Tibial nerve (tissue), 4 donors: ENCODE results near the gene SLC37A1. TPM values are rescaled to one million over a fixed set of nuclear protein-coding genes. Genes with fewer than 3 reads are reported as not detected.

Source experiments
- DNase-seq, 2 donors: peaks; one replicate each; pipeline ENCODE4 v3.0.0-alpha.2; 2019; ENCODE audit warnings: low spot score in 2 of 2
- H3K27ac ChIP-seq, 4 donors: fragments of 200-600 bp; sonication (generic) in 3 of 4; one replicate each; pipeline ENCODE4 v1.5.1; 2017 to 2019; ENCODE audit warnings: mild to moderate bottlenecking in 1 of 4
- H3K27me3 ChIP-seq, 2 donors: fragments of 200-600 bp; sonication (generic) in 1 of 2; one replicate each; pipeline versions ENCODE4 v1.5.1 to v1.6.0; 2017 to 2019
- H3K36me3 ChIP-seq, 3 donors: fragments of 200-600 bp; sonication (generic); one replicate each; pipeline ENCODE4 v1.5.1; 2018 to 2019
- H3K4me1 ChIP-seq, 4 donors: fragments of 200-600 bp; sonication (generic) in 3 of 4; one replicate each; pipeline ENCODE4 v1.5.1; 2017 to 2019
- H3K4me3 ChIP-seq, 4 donors: fragments of 200-600 bp; sonication (generic) in 3 of 4; one replicate each; pipeline ENCODE4 v1.5.1; 2017 to 2019; ENCODE audit warnings: mild to moderate bottlenecking in 1 of 4, moderate library complexity in 1 of 4
- H3K9me3 ChIP-seq, 4 donors: fragments of 200-600 bp; sonication (generic) in 3 of 4; one replicate each; pipeline ENCODE4 v1.5.1; 2017 to 2019
- EP300 ChIP-seq, 2 donors: sonication (generic); formaldehyde crosslinking; IDR thresholded peaks; one replicate each; pipeline ENCODE4 v1.6.1; 2017; ENCODE audit warnings: antibody characterized with exemption in 2 of 2, mild to moderate bottlenecking in 1 of 2
- POLR2A ChIP-seq, 2 donors: fragments of 450-650 bp; IDR thresholded peaks; one replicate each; pipeline ENCODE4 v1.6.1; 2017; ENCODE audit warnings: antibody characterized with exemption in 2 of 2, mild to moderate bottlenecking in 2 of 2, moderate library complexity in 2 of 2
- WGBS, 2 donors: methylation state at CpG; one replicate each; pipeline ENCODE4 v1.1.5; 2018; 5-methylcytosine and 5-hydroxymethylcytosine counted together
- total RNA-seq, 4 donors: library from RNA; depleted of rRNA; stranded (reverse); fragments of >200 nt; gene quantifications; one replicate each; pipeline ENCODE4 v1.1.0, GENCODE V29; 2016
- TF ChIP-seq, protein P1 (sequence below), 5 experiments: fragments of 200-600 bp in 3 of 5; fragments of 450-650 bp in 2 of 5; sonication (generic) in 3 of 5; IDR thresholded peaks; one replicate each; pipeline ENCODE4 v1.5.1; 2016 to 2019; ENCODE audit warnings: antibody characterized with exemption in 5 of 5, mild to moderate bottlenecking in 3 of 5, moderate library complexity in 2 of 5

Gene SLC37A1
- total RNA-seq, 4 donors from 2014 or later: 4.4 to 6.7 (median 5.0) TPM

DNA sequence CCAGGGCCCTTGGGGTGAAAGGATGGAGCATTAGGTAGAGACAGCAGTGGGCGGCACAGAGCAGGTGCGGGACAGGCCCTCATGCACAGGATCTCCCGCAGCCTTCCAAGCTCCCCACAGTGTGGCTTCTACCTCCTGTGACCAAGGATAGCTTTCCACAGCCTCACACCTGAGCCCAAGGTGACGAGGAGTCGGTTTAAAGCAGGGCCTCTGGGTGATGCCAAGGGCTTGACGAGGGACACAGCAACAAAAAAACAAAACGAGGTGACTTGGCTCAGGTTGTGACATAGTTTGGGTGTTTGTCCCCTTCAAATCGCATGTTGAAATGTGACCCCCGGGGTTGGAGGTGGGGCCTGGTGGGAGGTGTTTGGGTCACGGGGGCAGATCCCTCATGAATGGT is 32.9 kb upstream of the SLC37A1 start:
- Histone ChIP-seq H3K4me3 (no peak overlapping the region), H3K9me3 (no peaks in the 10 kb centered on the region), H3K4me1 (no peaks in the 10 kb centered on the region), H3K36me3 (no peaks in the 10 kb centered on the region), H3K27ac (no peak overlapping the region), H3K27me3 (no peaks in the 10 kb centered on the region)
- WGBS, 2 donors: 89 to 91% methylated on average over 10 of the region's 10 CpGs
- TF ChIP-seq EP300 (IDR thresholded peaks at IDR 0.05) (no peak), POLR2A (IDR thresholded peaks at IDR 0.05) (no peak)
- TF ChIP-seq, protein P1, sequence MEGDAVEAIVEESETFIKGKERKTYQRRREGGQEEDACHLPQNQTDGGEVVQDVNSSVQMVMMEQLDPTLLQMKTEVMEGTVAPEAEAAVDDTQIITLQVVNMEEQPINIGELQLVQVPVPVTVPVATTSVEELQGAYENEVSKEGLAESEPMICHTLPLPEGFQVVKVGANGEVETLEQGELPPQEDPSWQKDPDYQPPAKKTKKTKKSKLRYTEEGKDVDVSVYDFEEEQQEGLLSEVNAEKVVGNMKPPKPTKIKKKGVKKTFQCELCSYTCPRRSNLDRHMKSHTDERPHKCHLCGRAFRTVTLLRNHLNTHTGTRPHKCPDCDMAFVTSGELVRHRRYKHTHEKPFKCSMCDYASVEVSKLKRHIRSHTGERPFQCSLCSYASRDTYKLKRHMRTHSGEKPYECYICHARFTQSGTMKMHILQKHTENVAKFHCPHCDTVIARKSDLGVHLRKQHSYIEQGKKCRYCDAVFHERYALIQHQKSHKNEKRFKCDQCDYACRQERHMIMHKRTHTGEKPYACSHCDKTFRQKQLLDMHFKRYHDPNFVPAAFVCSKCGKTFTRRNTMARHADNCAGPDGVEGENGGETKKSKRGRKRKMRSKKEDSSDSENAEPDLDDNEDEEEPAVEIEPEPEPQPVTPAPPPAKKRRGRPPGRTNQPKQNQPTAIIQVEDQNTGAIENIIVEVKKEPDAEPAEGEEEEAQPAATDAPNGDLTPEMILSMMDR (IDR thresholded peaks at IDR 0.05): no peak
- DNase-seq: no peak

DNA sequence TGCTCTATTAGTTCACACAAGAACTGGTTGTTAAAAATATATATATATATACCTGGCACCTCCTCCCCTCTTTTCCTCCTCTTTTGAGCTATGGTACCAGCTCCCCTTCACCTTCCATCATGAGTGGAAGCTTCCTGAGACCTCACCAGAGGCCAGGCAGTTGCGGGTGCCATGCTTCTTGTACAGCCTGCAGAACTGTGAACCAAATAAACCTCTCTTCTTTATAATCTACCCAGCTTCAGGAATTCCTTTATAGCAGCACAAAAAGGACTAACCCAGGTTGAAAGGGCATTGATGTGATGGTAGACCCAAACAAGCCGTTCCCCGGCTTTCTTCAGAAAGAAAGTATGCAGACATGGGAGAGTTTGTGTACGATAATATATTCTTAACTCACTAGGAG is 32.5 kb upstream of the SLC37A1 start:
- TF ChIP-seq POLR2A (IDR thresholded peaks at IDR 0.05): no peak
- no peak for TF ChIP-seq EP300 (IDR thresholded peaks at IDR 0.05)
- TF ChIP-seq, protein P1 (IDR thresholded peaks at IDR 0.05): no peak
- H3K9me3 ChIP-seq: no peaks in the 10 kb centered on the region
- 92 to 93% methylated on average over 4 of the region's 4 CpGs for WGBS, 2 donors
- no peaks in the 10 kb centered on the region for H3K36me3 ChIP-seq
- no peak overlapping the region for H3K27ac ChIP-seq
- H3K27me3 ChIP-seq: no peaks in the 10 kb centered on the region
- no peak overlapping the region for H3K4me3 ChIP-seq
- no peaks in the 10 kb centered on the region for H3K4me1 ChIP-seq
- DNase-seq: no peak

DNA sequence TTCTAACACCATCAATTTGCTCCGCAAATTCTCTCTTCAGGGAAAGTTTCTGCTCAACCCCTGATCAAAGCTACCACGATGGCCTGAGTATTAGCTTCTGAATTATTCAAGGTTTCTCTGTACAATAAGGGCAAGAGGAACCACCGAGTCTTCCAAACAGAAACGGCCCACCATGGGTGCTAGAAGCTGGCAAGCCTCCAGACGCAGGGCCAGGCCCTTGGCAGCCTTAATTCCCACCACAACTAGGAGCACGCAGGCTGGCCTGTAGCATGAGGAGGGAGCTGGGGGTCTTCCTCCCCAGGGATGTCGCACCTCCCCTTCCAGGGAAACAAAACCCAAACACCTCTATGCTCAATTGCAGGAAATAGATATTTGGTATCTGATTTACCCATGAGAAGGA is 28.7 kb upstream of the SLC37A1 start:
- H3K9me3 ChIP-seq: no peaks in the 10 kb centered on the region
- no peaks in the 10 kb centered on the region for H3K27me3 ChIP-seq
- H3K36me3 ChIP-seq: no peaks in the 10 kb centered on the region
- no peaks in the 10 kb centered on the region for H3K4me1 ChIP-seq
- 65 to 69% methylated on average over 7 of the region's 7 CpGs for WGBS, 2 donors
- no peak overlapping the region for H3K27ac ChIP-seq
- DNase-seq: no peak
- H3K4me3 ChIP-seq: no peak overlapping the region
- TF ChIP-seq, protein P1 (IDR thresholded peaks at IDR 0.05): no peak
- no peak for TF ChIP-seq POLR2A (IDR thresholded peaks at IDR 0.05)
- TF ChIP-seq EP300 (IDR thresholded peaks at IDR 0.05): no peak

DNA sequence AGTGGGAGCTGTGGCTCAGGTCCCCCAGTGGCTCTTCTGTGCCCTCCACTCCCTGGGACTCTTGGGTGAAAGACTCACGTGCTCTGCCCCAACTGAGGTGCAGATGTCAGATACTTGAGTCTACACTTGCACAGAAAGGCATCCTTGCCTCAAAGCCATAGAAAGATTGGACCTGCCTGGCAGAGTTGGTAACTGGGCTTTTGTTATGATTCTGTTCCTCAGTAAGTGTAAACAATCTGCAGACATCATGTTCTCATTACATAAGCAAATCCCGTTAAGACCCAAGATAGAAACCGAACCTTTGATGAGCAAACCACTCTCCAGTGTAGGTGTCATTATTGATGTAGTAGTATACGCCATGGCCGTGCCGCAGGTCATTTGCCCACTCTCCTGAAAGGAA is 27.6 kb upstream of the SLC37A1 start:
- no peaks in the 10 kb centered on the region for H3K4me1 ChIP-seq

DNA sequence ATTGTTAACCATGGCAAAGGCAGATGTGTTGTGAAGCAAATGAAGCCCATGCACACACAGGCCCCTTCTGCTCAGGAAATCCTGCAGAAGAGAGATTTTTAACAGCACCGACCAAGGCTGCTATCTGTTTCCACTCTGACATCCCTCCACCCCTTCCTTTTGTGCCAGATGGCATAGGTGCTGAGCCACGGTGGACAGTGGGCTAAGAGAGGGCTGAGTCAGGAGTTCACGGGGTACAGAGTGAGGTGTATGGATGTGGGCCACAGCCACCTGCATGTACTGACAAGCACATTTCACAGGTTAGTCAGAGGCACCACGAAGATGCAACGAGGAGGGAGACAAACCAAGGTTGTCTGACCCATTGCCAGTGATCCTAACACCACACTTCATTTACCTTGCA is 27.1 kb upstream of the SLC37A1 start:
- Histone ChIP-seq H3K36me3 (no peaks in the 10 kb centered on the region), H3K4me3 (no peak overlapping the region), H3K4me1 (no peaks in the 10 kb centered on the region), H3K27me3 (no peaks in the 10 kb centered on the region), H3K9me3 (no peaks in the 10 kb centered on the region), H3K27ac (no peak overlapping the region)
- DNase-seq: no peak
- 64 to 69% methylated on average over 5 of the region's 5 CpGs for WGBS, 2 donors
- TF ChIP-seq POLR2A (IDR thresholded peaks at IDR 0.05) (no peak), EP300 (IDR thresholded peaks at IDR 0.05) (no peak)
- TF ChIP-seq, protein P1 (IDR thresholded peaks at IDR 0.05): no peak

More for the DNA sequence above, 27.6 kb upstream of the SLC37A1 start:
- no peak overlapping the region for H3K4me3 ChIP-seq
- TF ChIP-seq, protein P1 (IDR thresholded peaks at IDR 0.05): no peak
- no peak for TF ChIP-seq EP300 (IDR thresholded peaks at IDR 0.05)
- no peak for TF ChIP-seq POLR2A (IDR thresholded peaks at IDR 0.05)
- no peak overlapping the region for H3K27ac ChIP-seq
- H3K9me3 ChIP-seq: no peaks in the 10 kb centered on the region
- no peaks in the 10 kb centered on the region for H3K27me3 ChIP-seq
- DNase-seq: no peak
- H3K36me3 ChIP-seq: no peaks in the 10 kb centered on the region
- 78 to 89% methylated on average over 5 to 6 of the region's 6 CpGs for WGBS, 2 donors
